Lung (tissue), 12 donors: ENCODE data around the gene LHPP. TPM values are rescaled to one million over a fixed set of nuclear protein-coding genes. Genes with fewer than 3 reads are reported as not detected.
A peak's percentile ranks its signal among the peaks of the same experiment; 100 is the strongest.

ENCODE experiments used
- ATAC-seq: fragments of 200-7000 bp; cut with Tn5 transposase; one replicate; pipeline ENCODE4 v1.9.1; 2020; ENCODE audit warnings: moderate number of reproducible peaks; ENCODE audit not compliant: insufficient read depth, low FRiP score
- DNase-seq, 3 donors: peaks; one replicate each; pipeline ENCODE4 v3.0.0-alpha.2; 2013 to 2017
- H3K27ac ChIP-seq, 2 donors: one replicate each; pipeline ENCODE4 v1.5.1; 2013; ENCODE audit warnings: mild to moderate bottlenecking in 2 of 2, moderate library complexity in 2 of 2, control low read depth in 1 of 2, inconsistent platforms in 1 of 2, low read depth in 1 of 2, low read length in 1 of 2
- H3K27me3 ChIP-seq, 3 donors: one replicate each; pipeline ENCODE4 v1.5.1; 2013; ENCODE audit warnings: low read length in 2 of 3; ENCODE audit not compliant: control insufficient read depth in 3 of 3, insufficient read depth in 3 of 3
- H3K36me3 ChIP-seq, 4 donors: one replicate each; pipeline ENCODE4 v1.5.1; 2013; ENCODE audit warnings: low read length in 4 of 4, mild to moderate bottlenecking in 1 of 4, moderate library complexity in 1 of 4; ENCODE audit not compliant: control insufficient read depth in 4 of 4, insufficient read depth in 4 of 4
- H3K4me1 ChIP-seq, 5 donors: one replicate each; pipeline ENCODE4 v1.5.1; 2013; ENCODE audit warnings: low read length in 5 of 5, mild to moderate bottlenecking in 2 of 5, moderate library complexity in 1 of 5; ENCODE audit not compliant: control insufficient read depth in 5 of 5, insufficient read depth in 5 of 5
- H3K4me3 ChIP-seq: one replicate; pipeline ENCODE4 v1.5.1; 2013; ENCODE audit warnings: mild to moderate bottlenecking, control low read depth, moderate library complexity
- H3K9ac ChIP-seq, 2 donors: one replicate each; pipeline ENCODE4 v1.5.1; 2013; ENCODE audit warnings: low read length in 2 of 2, control low read depth in 1 of 2; ENCODE audit not compliant: insufficient read depth in 1 of 2
- H3K9me3 ChIP-seq, 4 donors: one replicate each; pipeline ENCODE4 v1.5.1; 2013; ENCODE audit warnings: low read length in 3 of 4, mild to moderate bottlenecking in 1 of 4, moderate library complexity in 1 of 4; ENCODE audit not compliant: control insufficient read depth in 4 of 4, insufficient read depth in 3 of 4
- WGBS, 2 donors: extraction: QIAGEN DNeasy Blood & Tissue Kit; methylation state at CpG; one replicate each; pipeline ENCODE4 v1.1.7; 2013; 5-methylcytosine and 5-hydroxymethylcytosine counted together
- polyA plus RNA-seq, 2 donors: library from polyadenylated mRNA; stranded (reverse); fragments of 200-250 nt; gene quantifications; one replicate each; pipeline ENCODE4 v1.2.1, GENCODE V29; 2013
- total RNA-seq, 2 donors: library from RNA; depleted of rRNA in 1 of 2; stranded (reverse); fragments of >200 nt in 1 of 2; gene quantifications; one replicate each; pipeline ENCODE4 v1.2.1, GENCODE V29; 2014 to 2021
- TF ChIP-seq, protein P1 (sequence below): IDR thresholded peaks from 2 replicates; pipeline ENCODE4 v1.5.1; 2012; ENCODE audit warnings: mild to moderate bottlenecking; ENCODE audit errors: control extremely low read depth, extremely low read depth
- donor health status: control.
- donor health status: control.
- donor health status: Bipolar disorder and iron deficiency.
- donor health status: healthy.
- donor health status: DM: yes; HTN: yes; CAD: no.

LHPP gene
- total and polyA plus RNA-seq, 4 donors = 7.1 to 18.6 (median 14.8) TPM

DNA sequence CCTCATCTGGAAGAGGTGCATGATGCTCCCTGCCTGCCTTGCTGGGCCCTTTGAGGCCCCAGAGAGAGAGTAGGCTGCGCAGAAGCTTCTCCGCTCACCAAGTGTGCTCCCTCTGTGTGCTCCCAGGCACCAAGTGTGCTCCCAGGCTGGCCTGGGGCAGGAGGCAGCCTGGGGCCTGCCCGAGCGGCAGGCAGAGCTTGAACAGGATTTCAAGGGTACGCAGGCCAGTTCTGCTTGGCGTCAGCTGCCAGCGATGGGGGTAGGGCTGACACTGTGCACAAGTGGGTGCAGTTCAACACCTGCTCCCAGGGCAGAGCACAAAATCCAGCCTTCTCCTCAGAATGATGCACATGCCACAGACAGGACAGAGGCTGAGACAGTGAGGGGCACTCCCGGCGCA lies 162.8 kb downstream of the LHPP start:
- DNase-seq (no peak), ATAC-seq (no peak)
- Histone ChIP-seq H3K36me3 (peaks cover 0 to 13% (median 1%) of the 10 kb centered on the region in 4 donors), H3K4me3 (no peak overlapping the region), H3K27me3 (no peaks in the 10 kb centered on the region), H3K9ac (no peak overlapping the region), H3K4me1 (peaks cover 0 to 28% (median 12%) of the 10 kb centered on the region in 5 donors), H3K9me3 (no peaks in the 10 kb centered on the region), H3K27ac (no peak overlapping the region)
- WGBS, 2 donors = 91 to 96% methylated on average over 9 of the region's 9 CpGs
- TF ChIP-seq, protein P1, sequence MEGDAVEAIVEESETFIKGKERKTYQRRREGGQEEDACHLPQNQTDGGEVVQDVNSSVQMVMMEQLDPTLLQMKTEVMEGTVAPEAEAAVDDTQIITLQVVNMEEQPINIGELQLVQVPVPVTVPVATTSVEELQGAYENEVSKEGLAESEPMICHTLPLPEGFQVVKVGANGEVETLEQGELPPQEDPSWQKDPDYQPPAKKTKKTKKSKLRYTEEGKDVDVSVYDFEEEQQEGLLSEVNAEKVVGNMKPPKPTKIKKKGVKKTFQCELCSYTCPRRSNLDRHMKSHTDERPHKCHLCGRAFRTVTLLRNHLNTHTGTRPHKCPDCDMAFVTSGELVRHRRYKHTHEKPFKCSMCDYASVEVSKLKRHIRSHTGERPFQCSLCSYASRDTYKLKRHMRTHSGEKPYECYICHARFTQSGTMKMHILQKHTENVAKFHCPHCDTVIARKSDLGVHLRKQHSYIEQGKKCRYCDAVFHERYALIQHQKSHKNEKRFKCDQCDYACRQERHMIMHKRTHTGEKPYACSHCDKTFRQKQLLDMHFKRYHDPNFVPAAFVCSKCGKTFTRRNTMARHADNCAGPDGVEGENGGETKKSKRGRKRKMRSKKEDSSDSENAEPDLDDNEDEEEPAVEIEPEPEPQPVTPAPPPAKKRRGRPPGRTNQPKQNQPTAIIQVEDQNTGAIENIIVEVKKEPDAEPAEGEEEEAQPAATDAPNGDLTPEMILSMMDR = no peak

DNA sequence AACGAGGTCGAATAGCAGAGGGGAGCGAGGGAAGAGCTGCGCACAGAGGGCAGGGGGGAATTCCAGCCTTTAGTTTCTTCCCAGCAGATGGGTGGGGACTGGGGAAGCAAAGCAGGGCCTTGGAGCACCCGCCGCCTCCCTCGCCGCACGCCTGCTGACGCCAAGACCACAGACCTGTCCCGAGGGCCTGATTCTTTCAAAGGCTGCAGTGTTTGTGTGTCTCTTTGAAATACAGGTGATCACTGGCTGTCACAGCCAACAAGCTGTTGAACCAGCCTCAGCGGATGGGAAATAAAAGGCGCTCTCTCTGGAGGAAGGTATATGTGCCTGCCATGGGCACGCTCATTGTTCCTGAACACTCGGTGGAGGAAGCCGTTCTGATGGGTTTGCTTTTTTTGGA lies 163.3 kb downstream of the LHPP start:
- peaks cover 0 to 13% (median 1%) of the 10 kb centered on the region in 4 donors for H3K36me3 ChIP-seq
- ATAC-seq = no peak
- H3K4me3 ChIP-seq = no peak overlapping the region
- TF ChIP-seq, protein P1 = no peak
- H3K9ac ChIP-seq = no peak overlapping the region
- peaks cover 0 to 26% (median 12%) of the 10 kb centered on the region in 5 donors for H3K4me1 ChIP-seq
- no peak overlapping the region for H3K27ac ChIP-seq
- WGBS, 2 donors = 90 to 96% methylated on average over 16 of the region's 16 CpGs
- H3K27me3 ChIP-seq = no peaks in the 10 kb centered on the region
- no peaks in the 10 kb centered on the region for H3K9me3 ChIP-seq
- no peak for DNase-seq

DNA sequence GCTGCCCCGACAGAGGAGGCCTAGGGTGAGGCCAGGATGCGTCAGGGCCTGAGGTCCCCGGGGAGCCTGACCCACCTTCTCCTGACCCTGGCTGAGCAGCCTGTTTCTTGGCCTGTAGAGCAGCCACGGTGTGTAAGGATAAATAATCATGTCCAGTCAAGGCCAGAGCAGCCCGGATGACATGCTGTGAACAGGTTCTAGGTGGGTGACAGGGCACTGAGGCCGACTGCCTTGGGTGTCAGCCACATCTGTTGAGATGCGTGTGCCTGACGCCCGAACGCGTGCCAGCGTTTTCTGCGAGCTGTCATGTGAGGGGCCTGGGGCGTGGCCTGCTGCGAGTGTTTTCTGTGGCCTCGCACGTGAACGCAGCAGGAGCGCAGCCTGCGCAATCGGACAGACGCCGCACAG lies 164.2 kb downstream of the LHPP start:
- DNase-seq (no peak), ATAC-seq (no peak)
- H3K36me3 ChIP-seq = peaks cover 0 to 13% (median 0%) of the 10 kb centered on the region in 4 donors
- no peak overlapping the region for H3K9ac ChIP-seq
- WGBS, 2 donors = 91 to 93% methylated on average over 23 of the region's 23 CpGs
- H3K27me3 ChIP-seq = no peaks in the 10 kb centered on the region
- TF ChIP-seq, protein P1 = no peak
- H3K4me3 ChIP-seq = no peak overlapping the region
- no peaks in the 10 kb centered on the region for H3K9me3 ChIP-seq
- peaks cover 0 to 28% (median 14%) of the 10 kb centered on the region in 5 donors for H3K4me1 ChIP-seq
- H3K27ac ChIP-seq = peak overlapping the region in 1 of 2 donors; percentile 5
